OCI-LY3 (cell line): Measurements from ENCODE around the gene BICD1.

Experiments
- EZH2phosphoT487 ChIP-seq: fragments of 200-600 bp; shearing (Covaris generic); IDR thresholded peaks from 2 replicates; pipeline ENCODE4 v1.6.1; 2018; ENCODE audit warnings: antibody characterized with exemption, mixed run types, low read depth
- TF ChIP-seq, protein P1 (sequence below): fragments of 200-600, 300-600 bp; sonication (generic); IDR thresholded peaks from 2 replicates; pipeline ENCODE4 v1.5.1; 2014; ENCODE audit warnings: antibody characterized with exemption, low read length, low read depth

DNA sequence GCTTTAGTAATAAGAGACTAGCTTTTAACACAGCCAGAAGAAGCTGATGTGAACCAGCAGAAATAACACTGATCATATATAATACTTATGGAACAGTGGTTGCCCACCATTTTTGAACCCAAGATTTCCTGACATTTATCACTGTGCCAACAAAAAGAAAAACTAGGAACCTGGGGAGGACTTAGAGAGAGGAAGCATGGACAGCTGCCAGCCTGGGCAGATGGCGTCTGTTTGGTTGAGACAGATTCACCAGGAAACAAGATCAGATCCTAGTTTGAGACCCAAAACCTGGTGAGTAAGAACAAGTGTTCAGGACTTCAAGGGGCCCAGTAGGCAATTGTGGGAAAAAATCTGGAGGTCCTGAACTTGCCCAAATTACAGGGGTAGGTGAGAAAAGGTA is 95.3 kb downstream of the BICD1 start:
- TF ChIP-seq, protein P1, sequence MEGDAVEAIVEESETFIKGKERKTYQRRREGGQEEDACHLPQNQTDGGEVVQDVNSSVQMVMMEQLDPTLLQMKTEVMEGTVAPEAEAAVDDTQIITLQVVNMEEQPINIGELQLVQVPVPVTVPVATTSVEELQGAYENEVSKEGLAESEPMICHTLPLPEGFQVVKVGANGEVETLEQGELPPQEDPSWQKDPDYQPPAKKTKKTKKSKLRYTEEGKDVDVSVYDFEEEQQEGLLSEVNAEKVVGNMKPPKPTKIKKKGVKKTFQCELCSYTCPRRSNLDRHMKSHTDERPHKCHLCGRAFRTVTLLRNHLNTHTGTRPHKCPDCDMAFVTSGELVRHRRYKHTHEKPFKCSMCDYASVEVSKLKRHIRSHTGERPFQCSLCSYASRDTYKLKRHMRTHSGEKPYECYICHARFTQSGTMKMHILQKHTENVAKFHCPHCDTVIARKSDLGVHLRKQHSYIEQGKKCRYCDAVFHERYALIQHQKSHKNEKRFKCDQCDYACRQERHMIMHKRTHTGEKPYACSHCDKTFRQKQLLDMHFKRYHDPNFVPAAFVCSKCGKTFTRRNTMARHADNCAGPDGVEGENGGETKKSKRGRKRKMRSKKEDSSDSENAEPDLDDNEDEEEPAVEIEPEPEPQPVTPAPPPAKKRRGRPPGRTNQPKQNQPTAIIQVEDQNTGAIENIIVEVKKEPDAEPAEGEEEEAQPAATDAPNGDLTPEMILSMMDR = no peak
- TF ChIP-seq EZH2phosphoT487 = no peak
